ENCODE measurements around the gene BCAS3. TPM values are rescaled to one million over a fixed set of nuclear protein-coding genes. Genes with fewer than 3 reads are reported as not detected.

The BCAS3 gene
- total RNA-seq, 4 donors from 2014 or later, result 18.2 to 60.6 (median 23.4) TPM

GRCh38 chr17:61305024-61305423 lies 627.4 kb downstream of the BCAS3 start:
- Histone ChIP-seq H3K27ac (no peak overlapping the region), H3K27me3 (no peaks in the 10 kb centered on the region), H3K9me3 (no peaks in the 10 kb centered on the region), H3K4me3 (no peak overlapping the region), H3K36me3 (no peaks in the 10 kb centered on the region), H3K4me1 (no peaks in the 10 kb centered on the region)
- ATAC-seq, result no peak
- no peak for TF ChIP-seq CTCF (IDR thresholded peaks at IDR 0.05 in 4 of 5, conservative IDR thresholded peaks at IDR 0.05 in 1 of 5)
- TF ChIP-seq POLR2A (IDR thresholded peaks at IDR 0.05), result no peak
- DNase-seq, result no peak
- in situ Hi-C loops (cut with MboI; ENCODE audit: low sequenced_read_pairs in 4 of 4), result no loop called here
- intact Hi-C loops (cut with DNase I; ENCODE audit: low total_unique reads), result no loop called here

- H3K4me1 ChIP-seq, result no peaks in the 10 kb centered on the region
- H3K4me3 ChIP-seq, result no peak overlapping the region
- in situ Hi-C loops (cut with MboI; ENCODE audit: low sequenced_read_pairs in 4 of 4) (no loop called here), intact Hi-C loops (cut with DNase I; ENCODE audit: low total_unique reads) (no loop called here)
- H3K27me3 ChIP-seq, result no peaks in the 10 kb centered on the region
- ATAC-seq (no peak), DNase-seq (no peak)
- no peaks in the 10 kb centered on the region for H3K36me3 ChIP-seq
- no peak for TF ChIP-seq POLR2A (IDR thresholded peaks at IDR 0.05)
- TF ChIP-seq CTCF (IDR thresholded peaks at IDR 0.05 in 4 of 5, conservative IDR thresholded peaks at IDR 0.05 in 1 of 5), result no peak
- H3K9me3 ChIP-seq, result no peaks in the 10 kb centered on the region
- H3K27ac ChIP-seq, result no peak overlapping the region
These were observed 628.4 kb downstream of the BCAS3 start for GRCh38 chr17:61306003-61306402.

- DNase-seq (no peak), ATAC-seq (no peak)
- Histone ChIP-seq H3K4me1 (peaks cover 3 to 4% of the 10 kb centered on the region in 2 donors), H3K36me3 (no peaks in the 10 kb centered on the region), H3K27ac (no peak overlapping the region), H3K4me3 (no peak overlapping the region), H3K27me3 (no peaks in the 10 kb centered on the region), H3K9me3 (no peaks in the 10 kb centered on the region)
- intact Hi-C loops (cut with DNase I; ENCODE audit: low total_unique reads) (no loop called here), in situ Hi-C loops (cut with MboI; ENCODE audit: low sequenced_read_pairs in 4 of 4) (no loop called here)
- TF ChIP-seq CTCF (IDR thresholded peaks at IDR 0.05 in 4 of 5, conservative IDR thresholded peaks at IDR 0.05 in 1 of 5) (no peak), POLR2A (IDR thresholded peaks at IDR 0.05) (no peak)
These were observed 630.5 kb downstream of the BCAS3 start for GRCh38 chr17:61307905-61308886.

- no peak overlapping the region for H3K4me3 ChIP-seq
- no peaks in the 10 kb centered on the region for H3K36me3 ChIP-seq
- TF ChIP-seq CTCF (IDR thresholded peaks at IDR 0.05 in 4 of 5, conservative IDR thresholded peaks at IDR 0.05 in 1 of 5), result no peak
- TF ChIP-seq POLR2A (IDR thresholded peaks at IDR 0.05), result no peak
- no peaks in the 10 kb centered on the region for H3K27me3 ChIP-seq
- no peaks in the 10 kb centered on the region for H3K9me3 ChIP-seq
- intact Hi-C loops (cut with DNase I; ENCODE audit: low total_unique reads) (no loop called here), in situ Hi-C loops (cut with MboI; ENCODE audit: low sequenced_read_pairs in 4 of 4) (no loop called here)
- no peak for DNase-seq
- H3K27ac ChIP-seq, result no peak overlapping the region
- peaks cover 17 to 18% of the 10 kb centered on the region in 2 donors for H3K4me1 ChIP-seq
- no peak for ATAC-seq
These were observed 632.0 kb downstream of the BCAS3 start for GRCh38 chr17:61309362-61310256.
